Left lung (tissue), 10 donors: ENCODE data around the gene CLN6. TPM values are rescaled to one million over a fixed set of nuclear protein-coding genes. Genes with fewer than 3 reads are reported as not detected.
"Not testable (repeated sequence)": the region's sequence is repeated elsewhere in the genome, so short reads cannot be mapped to it uniquely, and the experiment has no call there.

Experiments
- ATAC-seq: fragments of 200-7000 bp; cut with Tn5 transposase; one replicate; pipeline ENCODE4 v1.9.1; 2020; ENCODE audit warnings: moderate library complexity
- DNase-seq, 4 donors: peaks; one replicate each; pipeline ENCODE4 v3.0.0-alpha.2; 2013 to 2020
- H3K27ac ChIP-seq, 2 donors: fragments of 200-600 bp; sonication (generic) in 1 of 2; one replicate each; pipeline versions ENCODE4 v1.5.0 to v1.8.0; 2020 to 2021
- H3K27me3 ChIP-seq, 2 donors: fragments of 200-600 bp; sonication (generic) in 1 of 2; one replicate each; pipeline versions ENCODE4 v1.5.0 to v1.8.0; 2020 to 2021
- H3K36me3 ChIP-seq, 2 donors: fragments of 200-600 bp; sonication (generic) in 1 of 2; one replicate each; pipeline versions ENCODE4 v1.5.0 to v1.8.0; 2020 to 2021
- H3K4me1 ChIP-seq, 2 donors: fragments of 200-600 bp; one replicate each; pipeline ENCODE4 v1.8.0; 2021
- H3K4me3 ChIP-seq, 2 donors: fragments of 200-600 bp; sonication (generic) in 1 of 2; one replicate each; pipeline versions ENCODE4 v1.5.0 to v1.8.0; 2020 to 2021; ENCODE audit warnings: mild to moderate bottlenecking in 1 of 2
- H3K9me3 ChIP-seq, 2 donors: fragments of 200-600 bp; sonication (generic) in 1 of 2; one replicate each; pipeline versions ENCODE4 v1.5.0 to v1.8.0; 2020 to 2021
- CTCF ChIP-seq, 2 donors: fragments of 200-600 bp; sonication (generic) in 1 of 2; IDR thresholded peaks; one replicate each; pipeline versions ENCODE4 v1.5.0 to v1.8.0; 2021; ENCODE audit warnings: antibody characterized with exemption in 2 of 2
- intact Hi-C, 2 donors: fragments of 100-400 bp; cut with DNase I; formaldehyde crosslinking; loops; one replicate each; pipeline versions ENCODE4 v1.11.2 to v1.14.2; 2022
- polyA plus RNA-seq, 6 donors: library from polyadenylated mRNA; unstranded; fragments of 120-200 nt; gene quantifications; one replicate each; pipeline ENCODE4 v1.2.1, GENCODE V29; 2013; ENCODE audit not compliant: insufficient read length in 6 of 6
- total RNA-seq, 2 donors: library from RNA; stranded (reverse); fragmentation: NEBNext Ultra II Directional; extraction: Animal tissue kit (Norgen Biotek cat#: 25700); gene quantifications; one replicate each; pipeline ENCODE4 v1.2.1, GENCODE V29; 2021
- donor health status: DM: no; HTN: yes; CAD: no.
- donor health status: DM: no; HTN: no; CAD: no.

CLN6 gene
- total and polyA plus RNA-seq, 8 donors, result 28.3 to 50.3 (median 37.5) TPM

- peak overlapping the region in 1 of 2 donors; percentile 41 for H3K4me3 ChIP-seq
These were observed 24.0 kb downstream of the CLN6 start for GRCh38 chr15:68205558-68205944.

GRCh38 chr15:68204776-68205557, 24.6 kb downstream of the CLN6 start, which contains the start of gene CALML4:
CALML4 (minus strand) TSS chr15:68205332; CDS start chr15:68205247, 85 bp downstream.
- DNase-seq, result peak; percentile 37 to 84 (median 71)
- Histone ChIP-seq H3K36me3 (no peaks in the 10 kb centered on the region), H3K4me3 (peak within 1 kb of the TSS in 1 of 2 donors; percentile 41), H3K27ac (peak within 1 kb of the TSS; percentile 65 to 76), H3K27me3 (no peaks in the 10 kb centered on the region), H3K9me3 (no peaks in the 10 kb centered on the region), H3K4me1 (peaks cover 9 to 58% of the 10 kb centered on the region in 2 donors)
- intact Hi-C loops, result no loop called here
- TF ChIP-seq CTCF (IDR thresholded peaks at IDR 0.05), result no peak
- ATAC-seq, result peak; percentile 72

More at GRCh38 chr15:68205558-68205944, 24.0 kb downstream of the CLN6 start:
- no peak for TF ChIP-seq CTCF (IDR thresholded peaks at IDR 0.05)
- ATAC-seq, result no peak
- DNase-seq, result no peak
- Histone ChIP-seq H3K27ac (peak overlapping the region; percentile 65 to 76), H3K36me3 (no peaks in the 10 kb centered on the region), H3K27me3 (no peaks in the 10 kb centered on the region), H3K9me3 (no peaks in the 10 kb centered on the region), H3K4me1 (peaks cover 9 to 63% of the 10 kb centered on the region in 2 donors)
- intact Hi-C loops, result no loop called here

- intact Hi-C loops, result no loop called here
- ATAC-seq, result no peak
- no peaks in the 10 kb centered on the region for H3K9me3 ChIP-seq
- peaks cover 9 to 54% of the 10 kb centered on the region in 2 donors for H3K4me1 ChIP-seq
- H3K4me3 ChIP-seq, result peak overlapping the region in 1 of 2 donors; percentile 41
- DNase-seq, result no peak
- no peak overlapping the region for H3K27ac ChIP-seq
- TF ChIP-seq CTCF (IDR thresholded peaks at IDR 0.05), result no peak
- no peaks in the 10 kb centered on the region for H3K36me3 ChIP-seq
- no peaks in the 10 kb centered on the region for H3K27me3 ChIP-seq
These were observed 25.2 kb downstream of the CLN6 start for GRCh38 chr15:68204361-68204760.

GRCh38 chr15:68203956-68204355, 25.6 kb downstream of the CLN6 start:
- intact Hi-C loops, result no loop called here
- TF ChIP-seq CTCF (IDR thresholded peaks at IDR 0.05), result no peak
- Histone ChIP-seq H3K27ac (no peak overlapping the region), H3K36me3 (no peaks in the 10 kb centered on the region), H3K9me3 (no peaks in the 10 kb centered on the region), H3K4me1 (peaks cover 9 to 50% of the 10 kb centered on the region in 2 donors), H3K4me3 (no peak overlapping the region), H3K27me3 (no peaks in the 10 kb centered on the region)
- ATAC-seq, result no peak
- no peak for DNase-seq

GRCh38 chr15:68203486-68203885, 26.0 kb downstream of the CLN6 start:
- ATAC-seq, result no peak
- Histone ChIP-seq H3K4me3 (no peak overlapping the region), H3K27ac (no peak overlapping the region)

GRCh38 chr15:68202994-68203393, 26.5 kb downstream of the CLN6 start:
- H3K9me3 ChIP-seq, intact Hi-C loops, H3K27me3 ChIP-seq, ATAC-seq, DNase-seq, H3K4me3 ChIP-seq, H3K27ac ChIP-seq, H3K36me3 ChIP-seq: not testable (repeated sequence)
- H3K4me1 ChIP-seq, result peaks cover 9 to 42% of the 10 kb centered on the region in 2 donors

More at GRCh38 chr15:68203486-68203885, 26.0 kb downstream of the CLN6 start:
- Histone ChIP-seq H3K36me3 (no peaks in the 10 kb centered on the region), H3K4me1 (peaks cover 9 to 47% of the 10 kb centered on the region in 2 donors), H3K27me3 (no peaks in the 10 kb centered on the region), H3K9me3 (no peaks in the 10 kb centered on the region)
- DNase-seq, result no peak
- intact Hi-C loops, result no loop called here
- no peak for TF ChIP-seq CTCF (IDR thresholded peaks at IDR 0.05)
